Keratinocyte (primary cell): ENCODE data around the gene EPHB1. TPM values are rescaled to one million over a fixed set of nuclear protein-coding genes. Genes with fewer than 3 reads are reported as not detected.

Experiments used
- DNase-seq: peaks from one replicate; pipeline ENCODE4 v3.0.0-alpha.2; 2011; ENCODE audit warnings: low read depth, missing footprints, low spot score
- FAIRE-seq: peaks from 2 replicates; lab custom pipeline; 2011; peaks lifted over from hg19 to GRCh38; lab: Jason Lieb, UNC
- H2AFZ ChIP-seq: 2 replicates; pipeline ENCODE4 v1.6.0; 2012; ENCODE audit warnings: low read length, control low read depth, inconsistent platforms; ENCODE audit not compliant: control insufficient read depth
- H3K27ac ChIP-seq: 2 replicates; pipeline ENCODE4 v1.5.1; 2011; ENCODE audit warnings: low read length; ENCODE audit not compliant: control insufficient read depth, insufficient read depth
- H3K27me3 ChIP-seq: 3 replicates; pipeline ENCODE4 v1.6.0; 2011; ENCODE audit warnings: low read length; ENCODE audit not compliant: control insufficient read depth, insufficient read depth; ENCODE audit errors: extremely low read depth
- H3K36me3 ChIP-seq, 2 experiments: 2 replicates in 1 of 2; 3 replicates in 1 of 2; pipeline ENCODE4 v1.5.1; 2011; ENCODE audit warnings: low read length in 2 of 2, mild to moderate bottlenecking in 1 of 2; ENCODE audit not compliant: control insufficient read depth in 2 of 2, insufficient read depth in 2 of 2; ENCODE audit errors: extremely low read depth in 1 of 2
- H3K4me1 ChIP-seq: 3 replicates; pipeline ENCODE4 v1.5.1; 2011; ENCODE audit warnings: low read length; ENCODE audit not compliant: control insufficient read depth, insufficient read depth; ENCODE audit errors: extremely low read depth
- H3K4me2 ChIP-seq: 3 replicates; pipeline ENCODE4 v1.6.0; 2011; ENCODE audit warnings: low read depth, low read length; ENCODE audit not compliant: control insufficient read depth, insufficient read depth; ENCODE audit errors: extremely low read depth
- H3K4me3 ChIP-seq, 3 experiments: fragments of 200-600 bp in 1 of 3; sonication (generic) in 1 of 3; 2 replicates in 2 of 3; 3 replicates in 1 of 3; pipeline ENCODE4 v1.5.1; 2011 to 2016; ENCODE audit warnings: low read length in 3 of 3, mild to moderate bottlenecking in 3 of 3, control low read depth in 2 of 3, inconsistent platforms in 1 of 3, low read depth in 1 of 3, mixed read lengths in 1 of 3, mixed run types in 1 of 3, moderate library complexity in 1 of 3; ENCODE audit not compliant: control insufficient read depth in 2 of 3, insufficient read depth in 2 of 3; ENCODE audit errors: extremely low read depth in 1 of 3
- H3K79me2 ChIP-seq: 2 replicates; pipeline ENCODE4 v1.6.0; 2012; ENCODE audit warnings: low read length; ENCODE audit not compliant: control insufficient read depth, insufficient read depth
- H3K9ac ChIP-seq: 3 replicates; pipeline ENCODE4 v1.6.0; 2011; ENCODE audit warnings: low read length; ENCODE audit not compliant: control insufficient read depth, insufficient read depth; ENCODE audit errors: extremely low read depth
- H3K9me1 ChIP-seq: 3 replicates; pipeline ENCODE4 v1.6.0; 2011; ENCODE audit warnings: low read length; ENCODE audit not compliant: control insufficient read depth, insufficient read depth; ENCODE audit errors: extremely low read depth
- H3K9me3 ChIP-seq: 2 replicates; pipeline ENCODE4 v1.5.1; 2012; ENCODE audit warnings: low read depth, low read length; ENCODE audit not compliant: control insufficient read depth
- H4K20me1 ChIP-seq: 3 replicates; pipeline ENCODE4 v1.6.0; 2011; ENCODE audit warnings: low read length; ENCODE audit not compliant: control insufficient read depth, insufficient read depth; ENCODE audit errors: extremely low read depth
- EZH2 ChIP-seq: IDR thresholded peaks from one replicate; pipeline ENCODE4 v1.6.1; 2012; ENCODE audit warnings: inconsistent platforms, mild to moderate bottlenecking, low read length, moderate library complexity
- dilution Hi-C: fragments of 300-500 bp; cut with MboI; formaldehyde crosslinking; loops from one replicate; pipeline ENCODE4 v1.7.0; 2020; ENCODE audit warnings: low sequenced_read_pairs; ENCODE audit not compliant: extremely low pct_ligation_motif_present
- polyA plus RNA-seq, 5 experiments: library from polyadenylated mRNA; depleted of rRNA in 3 of 5; stranded (reverse) in 3 of 5; stranded (forward) in 1 of 5; unstranded in 1 of 5; fragments of >200 nt; gene quantifications; 1 replicate in 1 of 5; 2 replicates in 3 of 5; 3 replicates in 1 of 5; pipeline versions ENCODE4 v1.2.1 to v1.2.3, GENCODE V29; 2011 to 2012; ENCODE audit warnings: missing spikeins in 2 of 5, low read depth in 1 of 5, low replicate concordance in 1 of 5
- TF ChIP-seq, protein P1 (sequence below), 3 experiments: IDR thresholded peaks in 1 of 3; conservative IDR thresholded peaks in 1 of 3; optimal IDR thresholded peaks in 1 of 3; 2 replicates in 2 of 3; 3 replicates in 1 of 3; pipeline versions ENCODE3 to v1.5.1; 2011; ENCODE audit warnings: low read length in 3 of 3, mild to moderate bottlenecking in 3 of 3, moderate library complexity in 2 of 3, control low read depth in 1 of 3, inconsistent platforms in 1 of 3; ENCODE audit not compliant: insufficient read depth in 2 of 3; ENCODE audit errors: extremely low read depth in 1 of 3

Gene EPHB1
- polyA plus RNA-seq, 1 donor (not counting 4 experiments of a cell fraction or from before 2014, with no cell fraction given): 0.01 TPM

DNA sequence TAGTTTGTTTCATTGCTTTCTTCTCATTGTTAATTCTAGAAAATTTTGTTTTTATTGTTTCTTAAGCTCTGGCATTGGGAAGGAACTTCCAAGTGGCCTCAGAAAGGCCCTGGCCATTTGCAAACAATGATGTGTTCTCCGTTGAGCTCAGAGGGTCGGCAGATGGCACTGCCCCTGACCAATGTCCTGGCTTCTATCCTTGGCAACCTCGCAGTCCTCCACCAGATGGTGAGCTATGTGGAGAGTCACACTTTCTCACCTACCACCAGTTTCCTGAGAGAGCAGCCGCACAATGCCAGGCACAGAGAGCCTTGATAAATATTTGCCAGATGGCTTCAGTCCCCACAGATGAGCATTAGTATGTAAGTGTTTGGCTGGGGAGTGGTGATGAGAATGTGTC, 343.7 kb downstream of the EPHB1 start:
- DNase-seq (no peak), FAIRE-seq (no peak)
- Histone ChIP-seq H2AFZ (no peak overlapping the region), H3K4me1 (no peaks in the 10 kb centered on the region), H3K79me2 (no peaks in the 10 kb centered on the region), H3K36me3 (no peaks in the 10 kb centered on the region), H3K4me3 (no peak overlapping the region), H3K27ac (no peak overlapping the region), H3K9me3 (no peaks in the 10 kb centered on the region), H3K9me1 (no peaks in the 10 kb centered on the region), H3K9ac (no peak overlapping the region), H4K20me1 (no peaks in the 10 kb centered on the region), H3K4me2 (no peak overlapping the region), H3K27me3 (no peaks in the 10 kb centered on the region)
- dilution Hi-C loops: no loop called here
- TF ChIP-seq EZH2: no peak
- TF ChIP-seq, protein P1, sequence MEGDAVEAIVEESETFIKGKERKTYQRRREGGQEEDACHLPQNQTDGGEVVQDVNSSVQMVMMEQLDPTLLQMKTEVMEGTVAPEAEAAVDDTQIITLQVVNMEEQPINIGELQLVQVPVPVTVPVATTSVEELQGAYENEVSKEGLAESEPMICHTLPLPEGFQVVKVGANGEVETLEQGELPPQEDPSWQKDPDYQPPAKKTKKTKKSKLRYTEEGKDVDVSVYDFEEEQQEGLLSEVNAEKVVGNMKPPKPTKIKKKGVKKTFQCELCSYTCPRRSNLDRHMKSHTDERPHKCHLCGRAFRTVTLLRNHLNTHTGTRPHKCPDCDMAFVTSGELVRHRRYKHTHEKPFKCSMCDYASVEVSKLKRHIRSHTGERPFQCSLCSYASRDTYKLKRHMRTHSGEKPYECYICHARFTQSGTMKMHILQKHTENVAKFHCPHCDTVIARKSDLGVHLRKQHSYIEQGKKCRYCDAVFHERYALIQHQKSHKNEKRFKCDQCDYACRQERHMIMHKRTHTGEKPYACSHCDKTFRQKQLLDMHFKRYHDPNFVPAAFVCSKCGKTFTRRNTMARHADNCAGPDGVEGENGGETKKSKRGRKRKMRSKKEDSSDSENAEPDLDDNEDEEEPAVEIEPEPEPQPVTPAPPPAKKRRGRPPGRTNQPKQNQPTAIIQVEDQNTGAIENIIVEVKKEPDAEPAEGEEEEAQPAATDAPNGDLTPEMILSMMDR (optimal IDR thresholded peaks at IDR 0.05 in 1 of 3, IDR thresholded peaks at IDR 0.05 in 1 of 3, conservative IDR thresholded peaks at IDR 0.05 in 1 of 3; ENCODE audit: extremely low read depth in 1 of 3, insufficient read depth in 2 of 3, low read length in 3 of 3): no peak

DNA sequence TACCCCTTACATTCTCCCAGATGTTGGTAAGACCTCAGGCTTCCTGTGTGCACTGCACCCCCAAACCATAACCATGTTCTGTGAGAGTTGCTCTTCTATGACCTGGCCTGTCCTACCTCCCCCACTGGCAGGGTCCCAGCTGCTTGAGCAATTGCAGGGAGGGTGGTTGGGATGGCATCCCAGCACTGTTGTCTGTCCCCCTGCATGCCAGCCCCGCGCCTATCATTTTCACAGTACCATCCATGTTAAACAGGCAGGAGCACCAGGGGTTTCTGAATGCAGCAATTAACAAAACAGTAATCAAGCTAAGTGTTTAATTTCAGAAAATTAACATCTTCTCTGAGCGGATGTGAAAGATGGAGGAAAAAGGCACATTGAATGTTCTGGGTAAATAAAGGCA, 345.5 kb downstream of the EPHB1 start:
- Histone ChIP-seq H3K79me2 (no peaks in the 10 kb centered on the region), H3K4me1 (no peaks in the 10 kb centered on the region), H4K20me1 (no peaks in the 10 kb centered on the region), H3K36me3 (no peaks in the 10 kb centered on the region), H3K27me3 (no peaks in the 10 kb centered on the region), H3K9me1 (no peaks in the 10 kb centered on the region), H3K27ac (no peak overlapping the region), H3K4me2 (no peak overlapping the region), H2AFZ (no peak overlapping the region), H3K9me3 (no peaks in the 10 kb centered on the region), H3K9ac (no peak overlapping the region), H3K4me3 (no peak overlapping the region)
- dilution Hi-C loops: no loop called here
- TF ChIP-seq EZH2: no peak
- TF ChIP-seq, protein P1 (optimal IDR thresholded peaks at IDR 0.05 in 1 of 3, IDR thresholded peaks at IDR 0.05 in 1 of 3, conservative IDR thresholded peaks at IDR 0.05 in 1 of 3; ENCODE audit: extremely low read depth in 1 of 3, insufficient read depth in 2 of 3, low read length in 3 of 3): no peak
- no peak for DNase-seq
- FAIRE-seq: no peak
